Activated naive CD8-positive, alpha-beta T cell (primary cell): ENCODE measurements around the gene USH2A.

Experiments
- H3K27ac Mint-ChIP-seq: one replicate; pipeline ENCODE4 v1.8.0; 2021; ENCODE audit warnings: mixed read lengths
- H3K27me3 Mint-ChIP-seq: one replicate; pipeline ENCODE4 v1.8.0; 2021; ENCODE audit warnings: mixed read lengths
- H3K36me3 Mint-ChIP-seq: one replicate; pipeline ENCODE4 v1.8.0; 2021; ENCODE audit warnings: mixed read lengths
- H3K4me1 Mint-ChIP-seq: one replicate; pipeline ENCODE4 v1.8.0; 2021; ENCODE audit warnings: low read depth, mixed read lengths
- H3K4me3 Mint-ChIP-seq: one replicate; pipeline ENCODE4 v1.8.0; 2021; ENCODE audit warnings: mild to moderate bottlenecking, mixed read lengths
- H3K9me3 Mint-ChIP-seq: one replicate; pipeline ENCODE4 v1.8.0; 2021; ENCODE audit warnings: low read depth, mixed read lengths

Gene USH2A

DNA sequence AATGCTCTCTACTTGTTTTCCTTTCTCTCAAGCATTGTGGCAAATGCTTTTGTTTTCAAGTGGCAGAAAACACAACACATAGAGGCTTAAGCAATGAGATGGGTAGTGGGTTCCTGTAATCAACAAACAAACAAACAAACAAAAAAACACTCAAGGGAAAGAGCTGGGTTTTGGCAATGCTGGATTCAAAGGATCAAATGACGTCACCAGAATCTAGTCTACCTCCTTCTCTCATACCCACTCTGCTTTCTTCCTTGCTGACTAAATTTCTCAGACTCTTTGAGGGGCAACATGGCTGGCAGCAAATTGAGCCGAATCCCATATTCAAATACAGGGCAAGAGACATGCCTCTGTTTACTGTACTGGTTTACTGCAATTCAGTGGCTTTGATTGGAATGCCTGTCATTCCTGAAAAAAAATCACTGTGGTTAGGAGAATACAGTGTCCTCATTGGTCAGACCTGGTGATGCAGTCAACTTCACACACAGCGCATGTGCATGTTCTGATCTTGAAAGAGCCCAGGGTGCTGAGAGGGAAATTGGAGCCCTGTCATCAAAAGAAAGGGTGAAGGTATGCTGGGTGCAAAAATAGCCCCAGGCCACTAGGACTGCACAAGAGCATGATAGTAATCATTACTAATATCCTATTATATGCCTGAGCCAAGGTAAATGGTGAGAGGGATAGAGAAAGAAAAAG is 500.0 kb downstream of the USH2A start:
- H3K36me3 Mint-ChIP-seq = no peaks in the 10 kb centered on the region
- H3K27ac Mint-ChIP-seq = no peak overlapping the region
- H3K4me1 Mint-ChIP-seq = no peaks in the 10 kb centered on the region
- H3K4me3 Mint-ChIP-seq = no peak overlapping the region
- no peaks in the 10 kb centered on the region for H3K27me3 Mint-ChIP-seq
- peaks cover 4% of the 10 kb centered on the region for H3K9me3 Mint-ChIP-seq

DNA sequence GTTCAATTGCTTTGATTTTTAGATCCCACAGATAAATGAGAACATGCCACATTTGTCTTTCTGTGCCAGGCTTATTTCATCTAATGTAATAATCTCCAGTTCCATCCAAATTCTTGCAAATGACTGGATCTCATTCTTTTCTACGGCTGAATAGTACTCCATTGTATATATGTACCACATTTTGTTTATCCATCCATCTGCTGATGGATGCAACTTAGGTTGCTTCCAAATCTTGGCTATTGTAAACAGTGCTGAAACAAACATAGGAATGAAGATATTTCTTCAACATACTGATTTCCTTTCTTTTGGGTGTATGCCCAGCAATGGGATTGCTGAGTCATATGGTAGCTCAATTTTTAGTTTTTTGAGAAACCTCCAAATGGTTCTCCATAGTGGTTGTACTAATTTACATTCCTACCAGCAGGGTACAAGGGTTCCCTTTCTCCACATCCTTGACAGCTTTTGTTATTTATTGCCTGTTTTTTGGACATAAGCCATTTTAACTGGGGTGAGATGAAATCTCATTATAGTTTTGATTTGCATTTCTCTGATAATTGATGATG is 511.8 kb downstream of the USH2A start:
- Mint-ChIP-seq H3K27me3 (no peaks in the 10 kb centered on the region), H3K4me3 (no peak overlapping the region), H3K4me1 (no peaks in the 10 kb centered on the region), H3K9me3 (peaks cover 32% of the 10 kb centered on the region), H3K36me3 (no peaks in the 10 kb centered on the region), H3K27ac (no peak overlapping the region)

DNA sequence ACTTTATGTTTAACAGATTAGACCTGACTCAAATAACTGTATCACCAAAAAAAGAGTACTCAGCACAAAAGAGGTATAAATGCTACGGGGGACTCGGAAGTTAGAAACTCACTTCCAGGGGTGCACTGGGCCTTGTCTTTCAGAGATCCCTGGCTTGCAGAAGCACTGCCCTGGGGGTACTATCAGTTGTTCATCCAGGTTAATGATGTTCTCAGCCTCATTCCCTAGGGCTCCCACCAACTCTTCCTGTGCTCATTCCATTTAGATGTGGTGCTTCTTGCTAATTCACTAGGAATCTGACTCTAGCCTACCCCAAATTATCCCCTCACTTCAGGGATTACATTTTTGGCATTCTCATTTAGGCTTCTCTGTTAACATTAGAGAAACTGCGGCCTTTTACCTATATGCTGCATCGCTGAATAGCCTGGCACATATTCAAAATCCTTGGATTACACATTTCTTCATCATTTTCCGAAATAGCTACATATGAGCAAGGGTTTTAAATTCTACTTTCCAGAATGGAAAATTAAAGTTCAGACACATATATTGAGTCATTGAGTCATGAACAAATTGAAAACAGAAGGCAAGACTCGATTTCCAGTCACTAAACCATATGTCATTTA is 517.6 kb downstream of the USH2A start:
- H3K9me3 Mint-ChIP-seq = peaks cover 5% of the 10 kb centered on the region
- no peaks in the 10 kb centered on the region for H3K36me3 Mint-ChIP-seq
- H3K4me3 Mint-ChIP-seq = no peak overlapping the region
- no peaks in the 10 kb centered on the region for H3K27me3 Mint-ChIP-seq
- H3K4me1 Mint-ChIP-seq = no peaks in the 10 kb centered on the region
- no peak overlapping the region for H3K27ac Mint-ChIP-seq

DNA sequence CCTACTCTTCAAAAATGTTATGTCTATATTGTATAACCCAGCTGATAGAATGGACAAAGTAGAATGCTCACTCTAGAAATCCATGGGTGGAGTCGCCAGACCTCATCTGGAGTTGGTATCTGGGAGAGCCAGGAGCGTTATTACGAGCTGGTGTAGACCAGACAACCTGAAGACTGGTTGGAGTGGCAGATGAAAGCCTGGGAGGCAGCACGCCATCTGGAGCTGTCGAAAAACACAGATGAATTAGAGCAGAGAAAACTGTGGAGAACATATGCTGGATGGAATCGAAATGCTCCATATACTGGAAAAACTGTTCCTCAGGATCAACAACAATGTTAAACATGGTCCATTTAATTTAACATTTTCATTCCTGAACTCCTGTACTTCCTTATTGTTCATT is 522.6 kb downstream of the USH2A start:
- Mint-ChIP-seq H3K27me3 (peaks cover 1% of the 10 kb centered on the region), H3K4me3 (no peak overlapping the region), H3K4me1 (no peaks in the 10 kb centered on the region), H3K36me3 (no peaks in the 10 kb centered on the region), H3K27ac (no peak overlapping the region), H3K9me3 (peaks cover 5% of the 10 kb centered on the region)

DNA sequence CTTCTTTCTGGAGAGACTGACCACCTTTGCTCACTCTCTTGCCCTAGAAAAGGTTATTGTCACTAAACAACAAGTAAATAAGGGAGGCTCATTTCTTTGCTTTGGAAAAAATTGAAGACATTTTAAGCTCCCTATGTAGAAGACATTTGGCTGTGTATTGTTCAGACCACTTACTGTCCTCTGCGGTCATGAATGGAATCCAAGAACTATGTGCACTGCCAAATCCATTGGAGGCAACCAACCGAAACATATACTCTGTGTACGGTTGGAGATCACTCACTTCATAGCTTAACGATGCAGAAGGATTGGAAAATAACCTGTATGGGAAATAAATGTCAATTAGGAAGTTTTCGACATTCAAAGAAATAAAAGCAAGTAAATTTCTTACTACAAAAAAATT is 523.3 kb downstream of the USH2A start:
- H3K27ac Mint-ChIP-seq = no peak overlapping the region
- H3K36me3 Mint-ChIP-seq = no peaks in the 10 kb centered on the region
- H3K4me1 Mint-ChIP-seq = no peaks in the 10 kb centered on the region
- H3K9me3 Mint-ChIP-seq = peaks cover 5% of the 10 kb centered on the region
- peaks cover 1% of the 10 kb centered on the region for H3K27me3 Mint-ChIP-seq
- no peak overlapping the region for H3K4me3 Mint-ChIP-seq

DNA sequence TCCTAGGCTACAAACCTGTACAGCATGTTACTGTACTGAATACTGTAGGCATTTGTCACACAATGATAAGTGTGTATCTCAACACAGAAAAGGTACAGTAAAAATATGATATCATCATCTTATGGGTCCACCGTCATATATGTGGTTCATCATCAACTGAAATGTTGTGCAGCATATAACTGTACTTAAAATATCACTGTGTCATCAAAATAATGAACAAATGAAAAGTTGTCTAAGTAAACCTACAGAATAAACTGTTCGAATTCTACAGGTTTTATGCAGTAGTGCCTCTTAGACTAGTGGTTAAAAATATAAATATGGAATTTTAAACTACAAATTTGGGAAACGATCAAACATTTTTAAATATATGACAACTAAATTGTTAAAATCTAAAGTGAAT is 527.4 kb downstream of the USH2A start:
- H3K27me3 Mint-ChIP-seq = peaks cover 1% of the 10 kb centered on the region
- no peak overlapping the region for H3K4me3 Mint-ChIP-seq
- H3K4me1 Mint-ChIP-seq = no peaks in the 10 kb centered on the region
- H3K27ac Mint-ChIP-seq = no peak overlapping the region
- H3K9me3 Mint-ChIP-seq = peaks cover 8% of the 10 kb centered on the region
- no peaks in the 10 kb centered on the region for H3K36me3 Mint-ChIP-seq

DNA sequence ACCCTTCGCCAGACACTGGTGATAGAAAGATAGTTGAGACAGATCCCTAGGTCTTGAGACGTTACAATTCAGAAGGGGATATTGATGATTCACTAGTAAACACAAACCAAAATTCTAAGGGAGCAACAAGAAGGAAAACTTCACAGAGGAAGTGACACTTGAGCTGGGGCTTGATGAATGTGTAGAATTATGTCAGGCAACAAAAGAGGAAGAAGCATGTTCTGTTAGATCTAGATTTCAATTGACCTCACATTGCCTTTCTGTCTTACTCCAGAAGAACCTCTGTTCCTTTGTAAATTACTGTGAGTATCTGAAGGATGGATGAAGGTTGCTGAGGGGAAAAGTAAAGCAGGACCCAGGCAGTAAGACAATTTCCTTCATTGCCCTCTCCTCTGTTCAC is 528.0 kb downstream of the USH2A start:
- peaks cover 8% of the 10 kb centered on the region for H3K9me3 Mint-ChIP-seq

DNA sequence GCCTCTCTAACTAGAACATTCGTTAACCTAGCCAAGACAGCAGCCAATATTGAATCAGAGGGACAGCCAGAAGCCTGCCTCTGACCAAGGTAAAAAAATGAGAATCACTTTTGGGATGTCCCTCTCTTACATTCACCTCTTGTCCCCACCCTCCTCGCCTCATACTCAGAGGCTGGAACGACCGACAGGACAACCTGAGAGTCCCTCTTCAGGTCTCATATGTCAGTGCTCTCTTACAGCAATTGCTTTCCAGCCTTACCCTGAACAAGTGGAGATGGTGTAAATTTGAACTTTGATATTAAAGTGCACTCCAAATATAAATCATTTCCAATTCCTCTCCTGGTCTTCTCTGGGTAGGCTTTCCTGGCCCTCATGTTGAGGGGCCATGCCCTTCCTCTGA is 528.6 kb downstream of the USH2A start:
- Mint-ChIP-seq H3K4me1 (no peaks in the 10 kb centered on the region), H3K9me3 (peaks cover 8% of the 10 kb centered on the region), H3K27ac (no peak overlapping the region), H3K36me3 (no peaks in the 10 kb centered on the region), H3K4me3 (no peak overlapping the region), H3K27me3 (peaks cover 1% of the 10 kb centered on the region)

More for the DNA sequence above, 528.0 kb downstream of the USH2A start:
- H3K4me3 Mint-ChIP-seq = no peak overlapping the region
- no peak overlapping the region for H3K27ac Mint-ChIP-seq
- H3K4me1 Mint-ChIP-seq = no peaks in the 10 kb centered on the region
- H3K36me3 Mint-ChIP-seq = no peaks in the 10 kb centered on the region
- peaks cover 1% of the 10 kb centered on the region for H3K27me3 Mint-ChIP-seq

DNA sequence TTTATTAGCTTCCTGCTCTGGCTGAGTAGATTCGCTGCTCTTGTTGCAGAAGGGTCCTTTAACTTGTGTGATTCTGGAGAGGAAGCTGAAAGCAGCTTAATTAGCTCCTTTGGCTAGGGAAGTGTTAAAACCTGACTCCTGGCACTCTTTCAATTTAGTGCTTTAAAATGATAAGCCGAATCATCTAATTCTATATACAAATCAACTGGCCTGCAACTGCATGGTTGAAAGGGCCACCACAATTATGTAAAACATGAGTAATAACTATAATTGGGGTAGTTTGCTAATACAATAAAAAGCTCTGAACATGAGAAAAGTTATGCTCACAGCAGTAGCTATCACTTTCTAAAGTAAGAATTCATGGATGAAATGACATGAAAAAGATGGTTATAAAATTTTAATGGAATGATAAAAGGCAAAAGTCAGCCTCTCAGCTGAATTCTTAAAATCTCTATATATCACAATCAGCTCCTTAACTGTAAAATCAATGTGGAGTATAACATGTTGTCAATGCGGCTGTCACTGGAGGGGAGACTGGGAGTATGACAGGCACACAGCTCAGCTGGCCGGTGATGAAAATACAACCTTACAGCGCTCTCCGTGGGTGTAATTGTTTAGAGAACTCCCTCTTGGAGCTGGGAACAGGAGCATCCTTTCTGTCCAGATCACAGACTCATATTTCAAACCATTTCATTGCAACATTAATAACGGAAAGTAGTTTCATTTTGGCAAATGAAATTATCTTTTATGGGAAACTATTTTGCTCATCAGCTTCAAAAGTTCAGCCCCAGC is 531.8 kb downstream of the USH2A start:
- H3K9me3 Mint-ChIP-seq = peaks cover 7% of the 10 kb centered on the region
- no peaks in the 10 kb centered on the region for H3K36me3 Mint-ChIP-seq
- no peak overlapping the region for H3K27ac Mint-ChIP-seq
- peaks cover 1% of the 10 kb centered on the region for H3K27me3 Mint-ChIP-seq
- no peak overlapping the region for H3K4me3 Mint-ChIP-seq
- H3K4me1 Mint-ChIP-seq = no peaks in the 10 kb centered on the region

DNA sequence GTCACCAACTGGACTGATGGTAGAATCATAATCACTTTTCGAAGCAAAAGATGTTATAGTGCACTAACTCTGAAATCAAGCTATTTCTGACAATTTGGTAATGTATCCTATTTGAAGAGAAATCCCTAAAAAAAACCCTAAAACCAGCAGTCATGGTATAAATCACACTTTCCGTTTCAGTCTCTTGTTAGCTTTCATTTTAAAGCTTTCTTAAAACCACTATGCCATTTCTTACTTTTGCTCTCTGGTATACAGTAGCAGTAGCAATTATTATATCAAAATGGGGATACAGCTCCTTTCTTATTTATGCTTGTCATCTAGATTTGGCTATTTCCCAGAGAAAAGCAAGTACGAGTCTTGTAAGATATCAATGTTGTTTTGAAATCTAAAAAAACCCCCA is 532.8 kb downstream of the USH2A start:
- H3K27ac Mint-ChIP-seq = no peak overlapping the region
- H3K4me1 Mint-ChIP-seq = no peaks in the 10 kb centered on the region
- H3K4me3 Mint-ChIP-seq = no peak overlapping the region
- H3K9me3 Mint-ChIP-seq = peaks cover 4% of the 10 kb centered on the region
- no peaks in the 10 kb centered on the region for H3K36me3 Mint-ChIP-seq
- no peaks in the 10 kb centered on the region for H3K27me3 Mint-ChIP-seq

DNA sequence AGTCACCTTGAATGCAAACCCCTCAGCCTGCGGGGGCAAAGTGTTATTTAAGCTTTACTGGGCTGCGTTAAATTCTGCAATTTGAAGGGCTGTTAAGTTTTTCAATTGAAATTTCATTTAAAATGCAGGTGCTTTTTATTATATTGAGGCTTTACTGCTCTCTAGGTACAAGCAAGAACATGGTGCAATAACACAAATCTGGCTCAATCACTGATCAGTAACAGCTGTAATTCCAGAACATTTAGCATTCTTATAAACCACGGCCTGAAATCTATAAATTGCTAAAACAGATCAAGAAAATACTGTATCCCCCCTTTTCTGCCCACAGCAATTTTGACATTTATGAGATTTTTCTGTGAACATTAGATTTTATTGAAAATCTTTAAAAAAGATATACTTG is 533.4 kb downstream of the USH2A start:
- no peaks in the 10 kb centered on the region for H3K4me1 Mint-ChIP-seq

DNA sequence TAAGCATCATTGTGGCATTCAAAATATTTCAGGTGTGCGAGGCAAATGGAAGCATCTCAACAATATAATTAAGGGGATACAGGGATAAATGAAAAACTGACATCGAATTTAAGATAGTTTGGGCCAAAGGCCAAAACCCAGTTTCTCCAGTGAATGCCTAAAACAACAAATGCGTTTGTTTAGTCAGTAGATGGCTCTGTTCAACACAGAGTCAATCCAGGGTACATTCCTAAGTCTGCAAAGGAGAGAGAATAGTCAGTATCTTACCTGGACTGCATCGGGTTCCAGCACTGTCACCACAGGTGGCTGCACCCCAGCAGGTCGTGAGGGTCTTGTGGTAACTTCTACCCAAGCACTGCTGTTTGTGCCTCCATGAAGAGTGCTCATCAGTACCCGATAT is 535.1 kb downstream of the USH2A start:
- Mint-ChIP-seq H3K36me3 (no peaks in the 10 kb centered on the region), H3K27me3 (no peaks in the 10 kb centered on the region), H3K27ac (no peak overlapping the region), H3K9me3 (no peaks in the 10 kb centered on the region), H3K4me1 (no peaks in the 10 kb centered on the region), H3K4me3 (no peak overlapping the region)

More for the DNA sequence above, 533.4 kb downstream of the USH2A start:
- Mint-ChIP-seq H3K27me3 (no peaks in the 10 kb centered on the region), H3K27ac (no peak overlapping the region), H3K36me3 (no peaks in the 10 kb centered on the region), H3K9me3 (peaks cover 4% of the 10 kb centered on the region), H3K4me3 (no peak overlapping the region)

DNA sequence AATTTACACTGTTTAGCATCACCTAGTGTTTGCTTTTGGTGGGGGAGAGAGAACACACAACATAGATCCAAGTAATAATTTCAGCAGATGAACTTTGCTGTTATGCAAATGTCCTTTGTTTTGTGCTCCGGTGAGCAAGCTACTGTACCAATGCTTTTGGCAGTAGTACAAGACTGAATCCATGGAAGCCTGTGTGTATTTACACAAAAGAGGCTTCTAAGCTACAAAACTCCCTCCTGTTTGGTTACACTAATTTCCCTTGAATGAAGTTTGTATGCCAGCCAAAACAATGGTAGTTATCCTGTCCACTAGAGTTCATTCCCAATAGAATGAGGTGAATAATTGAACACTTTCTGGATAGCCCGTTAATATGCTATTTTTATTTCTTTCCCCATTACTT is 535.6 kb downstream of the USH2A start:
- H3K4me1 Mint-ChIP-seq = no peaks in the 10 kb centered on the region
- no peaks in the 10 kb centered on the region for H3K27me3 Mint-ChIP-seq
- no peak overlapping the region for H3K4me3 Mint-ChIP-seq
- no peak overlapping the region for H3K27ac Mint-ChIP-seq
- H3K9me3 Mint-ChIP-seq = no peaks in the 10 kb centered on the region
- no peaks in the 10 kb centered on the region for H3K36me3 Mint-ChIP-seq

DNA sequence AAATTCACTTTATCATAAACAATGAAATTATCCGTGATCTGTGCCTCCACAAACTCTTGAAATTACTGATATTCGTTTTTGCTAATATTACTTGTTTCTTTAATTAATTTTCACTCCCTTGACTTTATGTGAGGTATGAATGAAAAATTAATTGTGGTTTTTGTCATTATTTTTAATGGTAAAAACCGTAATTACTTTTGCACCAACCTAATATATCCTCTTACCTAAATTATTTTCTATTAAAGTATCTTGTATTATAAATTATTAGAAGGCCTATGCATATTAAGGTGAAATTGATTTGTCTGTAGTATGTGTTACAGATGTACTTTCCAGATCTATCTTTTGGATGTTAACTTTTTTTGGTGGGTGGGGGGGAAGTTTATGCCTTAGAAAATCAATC is 540.2 kb downstream of the USH2A start:
- H3K36me3 Mint-ChIP-seq = no peaks in the 10 kb centered on the region
- no peak overlapping the region for H3K27ac Mint-ChIP-seq
- no peaks in the 10 kb centered on the region for H3K27me3 Mint-ChIP-seq
- no peaks in the 10 kb centered on the region for H3K4me1 Mint-ChIP-seq
- H3K9me3 Mint-ChIP-seq = peaks cover 17% of the 10 kb centered on the region
- no peak overlapping the region for H3K4me3 Mint-ChIP-seq

DNA sequence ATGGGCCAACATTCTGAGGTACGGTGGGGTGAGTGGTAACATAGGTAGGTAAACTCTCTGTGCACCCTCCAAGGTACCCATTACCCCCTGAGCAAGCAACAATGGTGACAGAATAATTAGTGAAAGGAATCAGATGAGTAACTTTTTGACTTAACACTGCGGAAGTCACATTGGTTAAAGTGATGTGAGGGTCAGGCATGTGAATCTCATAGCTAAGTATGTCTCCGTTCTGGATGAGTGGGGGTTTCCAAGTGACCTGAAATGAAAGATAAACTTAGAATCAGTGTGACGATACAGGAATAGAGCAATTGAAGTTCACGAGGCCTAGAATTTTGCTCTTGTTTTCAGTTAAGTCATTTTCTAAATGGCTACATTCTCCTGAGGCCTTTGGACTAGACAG is 544.4 kb downstream of the USH2A start:
- H3K4me3 Mint-ChIP-seq = no peak overlapping the region
- H3K27ac Mint-ChIP-seq = no peak overlapping the region
- H3K4me1 Mint-ChIP-seq = no peaks in the 10 kb centered on the region
- H3K27me3 Mint-ChIP-seq = no peaks in the 10 kb centered on the region
- no peaks in the 10 kb centered on the region for H3K36me3 Mint-ChIP-seq
- peaks cover 21% of the 10 kb centered on the region for H3K9me3 Mint-ChIP-seq
